ENCODE measurements around the gene SLC7A10. TPM values are rescaled to one million over a fixed set of nuclear protein-coding genes. Genes with fewer than 3 reads are reported as not detected.

Gene SLC7A10
- total RNA-seq, 2 donors from 2014 or later = not detected

DNA sequence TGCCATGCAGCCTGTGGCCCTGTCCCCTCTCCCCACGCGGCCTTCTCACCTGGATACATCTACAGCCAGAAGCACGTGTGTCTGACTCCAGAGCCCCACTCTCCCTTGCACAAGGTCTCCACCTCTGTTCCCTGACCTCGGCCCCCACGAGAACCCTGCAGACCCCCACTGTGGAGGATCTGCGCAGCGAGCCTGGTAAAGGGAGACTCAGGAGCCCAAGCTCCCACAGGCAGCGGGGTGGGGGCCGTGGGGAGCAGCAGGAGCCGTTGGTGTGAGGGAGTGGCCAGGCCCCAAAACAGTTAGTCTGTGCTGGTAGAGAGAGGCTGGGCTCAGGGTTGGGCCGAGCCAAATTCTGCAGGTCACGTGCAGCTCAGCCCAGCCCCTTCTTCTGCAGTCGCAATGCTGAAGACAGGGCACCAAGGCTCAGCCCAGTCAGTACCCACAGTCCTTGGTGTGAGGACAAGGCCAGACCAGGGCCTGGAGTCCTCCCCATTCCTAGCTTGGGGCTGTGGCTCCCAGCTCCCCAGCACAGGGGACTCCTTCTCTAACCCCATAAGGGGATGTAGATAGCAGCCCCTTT lies 28.7 kb upstream of the SLC7A10 start:
- TF ChIP-seq, protein P1, sequence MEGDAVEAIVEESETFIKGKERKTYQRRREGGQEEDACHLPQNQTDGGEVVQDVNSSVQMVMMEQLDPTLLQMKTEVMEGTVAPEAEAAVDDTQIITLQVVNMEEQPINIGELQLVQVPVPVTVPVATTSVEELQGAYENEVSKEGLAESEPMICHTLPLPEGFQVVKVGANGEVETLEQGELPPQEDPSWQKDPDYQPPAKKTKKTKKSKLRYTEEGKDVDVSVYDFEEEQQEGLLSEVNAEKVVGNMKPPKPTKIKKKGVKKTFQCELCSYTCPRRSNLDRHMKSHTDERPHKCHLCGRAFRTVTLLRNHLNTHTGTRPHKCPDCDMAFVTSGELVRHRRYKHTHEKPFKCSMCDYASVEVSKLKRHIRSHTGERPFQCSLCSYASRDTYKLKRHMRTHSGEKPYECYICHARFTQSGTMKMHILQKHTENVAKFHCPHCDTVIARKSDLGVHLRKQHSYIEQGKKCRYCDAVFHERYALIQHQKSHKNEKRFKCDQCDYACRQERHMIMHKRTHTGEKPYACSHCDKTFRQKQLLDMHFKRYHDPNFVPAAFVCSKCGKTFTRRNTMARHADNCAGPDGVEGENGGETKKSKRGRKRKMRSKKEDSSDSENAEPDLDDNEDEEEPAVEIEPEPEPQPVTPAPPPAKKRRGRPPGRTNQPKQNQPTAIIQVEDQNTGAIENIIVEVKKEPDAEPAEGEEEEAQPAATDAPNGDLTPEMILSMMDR (IDR thresholded peaks at IDR 0.05) = no peak
- ATAC-seq (ENCODE audit: insufficient number of reproducible peaks, low FRiP score, low read depth) = no peak
- Histone ChIP-seq H3K4me1 (ENCODE audit: control insufficient read depth in 1 of 2, low read depth in 2 of 2) (no peaks in the 10 kb centered on the region), H3K4me3 (no peak overlapping the region), H3K27ac (no peak overlapping the region), H3K27me3 (replicated peaks; ENCODE audit: insufficient read depth) (no peaks in the 10 kb centered on the region), H3K36me3 (no peaks in the 10 kb centered on the region), H3K9me3 (no peaks in the 10 kb centered on the region)
- DNase-seq (ENCODE audit: low spot score) = no peak

DNA sequence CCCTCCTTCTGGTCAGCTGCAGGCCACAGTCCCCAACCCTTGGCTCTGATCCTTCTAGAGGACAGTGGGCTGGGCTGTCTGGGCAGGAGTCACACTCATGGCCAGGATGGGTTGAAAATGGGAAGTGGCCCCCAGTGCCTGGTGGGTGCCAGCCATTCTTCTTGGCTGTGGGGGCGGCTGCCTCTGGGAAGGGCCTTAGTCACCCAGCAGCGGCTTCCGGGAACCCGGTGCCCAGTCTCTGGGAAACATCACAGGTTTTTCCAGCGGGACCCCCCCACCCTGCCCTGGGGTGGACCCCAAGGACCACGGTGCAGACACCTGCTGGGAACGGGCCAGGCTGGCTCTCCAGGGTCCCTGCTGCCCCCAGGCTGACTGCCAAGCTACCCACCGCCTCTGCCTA lies 27.3 kb upstream of the SLC7A10 start:
- no peak overlapping the region for H3K27ac ChIP-seq
- ATAC-seq (ENCODE audit: insufficient number of reproducible peaks, low FRiP score, low read depth) (no peak), DNase-seq (ENCODE audit: low spot score) (no peak)
- H3K4me1 ChIP-seq (ENCODE audit: control insufficient read depth in 1 of 2, low read depth in 2 of 2) = no peaks in the 10 kb centered on the region
- no peaks in the 10 kb centered on the region for H3K27me3 ChIP-seq (replicated peaks; ENCODE audit: insufficient read depth)
- H3K9me3 ChIP-seq = no peaks in the 10 kb centered on the region
- TF ChIP-seq, protein P1 (IDR thresholded peaks at IDR 0.05) = no peak
- H3K36me3 ChIP-seq = no peaks in the 10 kb centered on the region
- no peak overlapping the region for H3K4me3 ChIP-seq

DNA sequence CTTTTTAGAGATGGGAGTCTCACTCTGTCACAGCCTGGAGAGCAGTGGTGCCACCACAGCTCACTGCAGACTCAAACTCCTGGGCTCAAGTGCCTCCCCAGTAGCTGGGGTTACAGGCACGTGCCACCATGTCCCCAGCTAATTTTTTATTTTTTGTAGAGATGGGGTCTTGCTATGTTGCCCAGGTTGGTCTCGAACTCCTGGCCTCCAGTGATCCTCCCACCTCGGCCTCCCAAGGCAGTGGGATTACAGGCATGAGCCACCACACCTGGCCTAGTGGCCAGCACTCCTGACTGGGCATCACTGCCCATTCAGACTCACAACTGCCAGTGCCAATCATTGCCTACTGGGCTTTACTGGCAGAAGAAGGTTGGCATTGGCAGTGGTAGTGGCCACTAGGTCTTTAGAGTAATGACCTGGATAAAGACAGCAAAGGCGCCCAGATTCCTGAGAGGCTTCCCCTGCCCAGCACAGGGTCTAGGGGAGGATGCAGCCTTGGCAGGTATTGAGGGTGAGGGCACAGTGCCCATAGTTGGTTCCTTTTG lies 26.8 kb upstream of the SLC7A10 start:
- no peaks in the 10 kb centered on the region for H3K36me3 ChIP-seq
- DNase-seq (ENCODE audit: low spot score) = no peak
- H3K27ac ChIP-seq = no peak overlapping the region
- TF ChIP-seq, protein P1 (IDR thresholded peaks at IDR 0.05) = no peak
- no peaks in the 10 kb centered on the region for H3K27me3 ChIP-seq (replicated peaks; ENCODE audit: insufficient read depth)
- no peak overlapping the region for H3K4me3 ChIP-seq
- H3K9me3 ChIP-seq = no peaks in the 10 kb centered on the region
- no peaks in the 10 kb centered on the region for H3K4me1 ChIP-seq (ENCODE audit: control insufficient read depth in 1 of 2, low read depth in 2 of 2)
- ATAC-seq (ENCODE audit: insufficient number of reproducible peaks, low FRiP score, low read depth) = no peak

DNA sequence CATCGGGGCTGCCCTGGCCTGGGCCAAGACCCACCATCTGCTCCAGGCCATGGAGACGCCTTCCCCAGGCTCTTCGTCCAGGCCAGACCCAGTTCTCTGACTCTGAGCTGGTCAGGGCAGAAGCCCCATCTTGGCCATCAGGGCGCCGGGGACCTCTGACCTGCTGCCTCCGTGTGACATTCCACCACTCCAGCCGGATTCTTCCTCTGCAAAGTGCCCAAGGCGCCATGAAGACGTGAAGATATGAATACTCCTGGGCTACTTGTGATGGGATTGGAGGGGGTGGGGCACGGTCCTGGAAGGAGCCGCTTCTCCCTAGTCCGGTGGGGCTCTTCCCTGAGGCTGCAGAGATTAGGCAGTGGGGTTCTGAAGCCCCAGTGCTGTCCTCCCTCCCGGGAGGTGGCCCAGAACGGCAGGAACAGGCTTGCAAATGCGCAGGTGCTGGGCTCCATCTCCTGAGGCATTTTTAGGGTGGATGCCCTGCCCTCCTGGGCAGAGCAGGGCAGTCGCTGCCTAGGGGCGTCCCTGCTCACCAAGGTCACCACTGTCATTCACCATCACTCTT lies 26.0 kb upstream of the SLC7A10 start:
- H3K4me3 ChIP-seq = no peak overlapping the region
- no peaks in the 10 kb centered on the region for H3K27me3 ChIP-seq (replicated peaks; ENCODE audit: insufficient read depth)
- DNase-seq (ENCODE audit: low spot score) = no peak
- H3K9me3 ChIP-seq = no peaks in the 10 kb centered on the region
- H3K36me3 ChIP-seq = no peaks in the 10 kb centered on the region
- H3K27ac ChIP-seq = no peak overlapping the region
- H3K4me1 ChIP-seq (ENCODE audit: control insufficient read depth in 1 of 2, low read depth in 2 of 2) = no peaks in the 10 kb centered on the region
- TF ChIP-seq, protein P1 (IDR thresholded peaks at IDR 0.05) = no peak
- ATAC-seq (ENCODE audit: insufficient number of reproducible peaks, low FRiP score, low read depth) = no peak

DNA sequence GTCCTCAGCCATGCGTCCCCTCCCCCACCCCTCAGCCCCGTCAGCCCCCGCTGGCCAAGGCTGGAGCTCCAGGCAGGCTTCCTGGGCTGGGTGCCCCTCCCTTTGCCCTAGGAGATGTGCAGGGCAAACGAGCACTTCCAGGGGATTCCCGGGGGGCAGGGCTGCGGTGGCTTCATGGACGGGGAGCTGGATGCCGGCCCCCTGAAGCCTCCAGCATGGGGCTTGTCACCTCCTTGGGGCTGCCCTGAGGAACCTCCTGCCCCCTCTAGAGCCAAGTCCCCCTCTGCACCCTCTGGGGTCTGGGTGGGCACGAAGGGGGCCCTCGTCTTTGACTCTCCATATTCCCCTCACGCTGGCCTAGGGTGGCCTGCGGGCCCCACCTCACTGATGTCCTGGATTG lies 25.4 kb upstream of the SLC7A10 start:
- DNase-seq (ENCODE audit: low spot score) (no peak), ATAC-seq (ENCODE audit: insufficient number of reproducible peaks, low FRiP score, low read depth) (no peak)
- H3K27ac ChIP-seq = no peak overlapping the region
- no peaks in the 10 kb centered on the region for H3K27me3 ChIP-seq (replicated peaks; ENCODE audit: insufficient read depth)
- H3K9me3 ChIP-seq = no peaks in the 10 kb centered on the region
- H3K4me1 ChIP-seq (ENCODE audit: control insufficient read depth in 1 of 2, low read depth in 2 of 2) = no peaks in the 10 kb centered on the region
- no peak overlapping the region for H3K4me3 ChIP-seq
- TF ChIP-seq, protein P1 (IDR thresholded peaks at IDR 0.05) = no peak
- no peaks in the 10 kb centered on the region for H3K36me3 ChIP-seq

Data from thoracic aorta (tissue), 2 donors.